A549 treated with Hydrocortisone at 1 μM for 4 hours (cell line): ENCODE results near the gene RANBP17. TPM values are rescaled to one million over a fixed set of nuclear protein-coding genes. Genes with fewer than 3 reads are reported as not detected.

Experiments used
- total RNA-seq: library from RNA; stranded (reverse); fragments of 200-300 nt; extraction: Qiagen RNA extraction; gene quantifications from 5 replicates; pipeline ENCODE4 v1.2.3, GENCODE V29; 2022

The RANBP17 gene
- 1.9 to 2.7 TPM (median 2.2 TPM) in 5 replicates for total RNA-seq

GRCh38 chr5:170861917-170862766 lies at the start of gene RANBP17:
TSS of gene RANBP17 (plus strand) at chr5:170862018.

GRCh38 chr5:171308453-171309275 lies 446.8 kb downstream of the RANBP17 start, which contains the start of gene TLX3:
TSS of gene TLX3 (plus strand) at chr5:171309248. CDS start at chr5:171309366, 118 bp downstream.

Other genes with a start within 250 kb of the RANBP17 start
- not detected in 5 replicates for gene GABRP, start 78.3 kb upstream of the RANBP17 start, total RNA-seq